H1 (cell line): ENCODE results near the gene NEURL4. TPM values are rescaled to one million over a fixed set of nuclear protein-coding genes. Genes with fewer than 3 reads are reported as not detected.

Experiments used
- CTCF ChIA-PET: fragments of 300-600 bp; sonication (Branson Sonifier 250); formaldehyde crosslinking; loops from one replicate; lab custom pipeline; 2021; ENCODE audit not compliant: partially characterized antibody; lab: Charles Lee
- POLR2A ChIA-PET: fragments of 300-600 bp; sonication (Branson Sonifier 250); formaldehyde crosslinking; loops from one replicate; lab custom pipeline; 2021; ENCODE audit warnings: inconsistent platforms; ENCODE audit not compliant: partially characterized antibody; lab: Charles Lee
- DNase-seq, 2 experiments: peaks; one replicate each; pipeline versions ENCODE4 v3.0.0 to v3.0.0-alpha.2; 2010 to 2022; ENCODE audit warnings: low spot score in 2 of 2, low read depth in 1 of 2, mixed read lengths in 1 of 2
- FAIRE-seq: peaks from 2 replicates; lab custom pipeline; 2011; peaks lifted over from hg19 to GRCh38; lab: Jason Lieb, UNC
- H2AFZ ChIP-seq: 2 replicates; pipeline ENCODE4 v1.8.1; 2012; ENCODE audit warnings: low read length, inconsistent platforms
- H2AK5ac ChIP-seq: 2 replicates; pipeline ENCODE4 v1.6.1; 2013; ENCODE audit warnings: low read depth, low read length
- H2BK120ac ChIP-seq: replicated peaks from 2 replicates; pipeline ENCODE3; 2013; ENCODE audit warnings: low read depth, low read length, inconsistent platforms
- H2BK12ac ChIP-seq: 2 replicates; pipeline ENCODE4 v1.6.1; 2013; ENCODE audit warnings: low read depth, low read length
- H2BK15ac ChIP-seq: 2 replicates; pipeline ENCODE4 v1.6.1; 2013; ENCODE audit warnings: low read length
- H2BK20ac ChIP-seq: 2 replicates; pipeline ENCODE4 v1.6.1; 2013; ENCODE audit warnings: low read length
- H2BK5ac ChIP-seq: 2 replicates; pipeline ENCODE4 v1.6.1; 2013; ENCODE audit warnings: low read depth, low read length
- H3K14ac ChIP-seq: 2 replicates; pipeline ENCODE4 v1.6.1; 2013; ENCODE audit warnings: inconsistent platforms; ENCODE audit not compliant: insufficient read length
- H3K18ac ChIP-seq: 2 replicates; pipeline ENCODE4 v1.6.1; 2013; ENCODE audit warnings: low read length; ENCODE audit errors: extremely low read depth
- H3K23ac ChIP-seq: 2 replicates; pipeline ENCODE4 v1.6.1; 2013; ENCODE audit warnings: inconsistent platforms; ENCODE audit not compliant: insufficient read length
- H3K23me2 ChIP-seq: 2 replicates; pipeline ENCODE4 v1.6.1; 2013; ENCODE audit warnings: low read depth, low read length
- H3K27ac ChIP-seq: 2 replicates; pipeline ENCODE4 v1.6.1; 2011; ENCODE audit warnings: low read depth, low read length, inconsistent platforms
- H3K27me3 ChIP-seq, 4 experiments: replicated peaks in 1 of 4; 1 replicate in 1 of 4; 2 replicates in 3 of 4; pipeline versions ENCODE4 v1.6.1 to v1.8.1; 2011 to 2013; ENCODE audit warnings: low read length in 3 of 4, mild to moderate bottlenecking in 3 of 4, inconsistent platforms in 2 of 4, mixed read lengths in 2 of 4, moderate library complexity in 1 of 4; ENCODE audit not compliant: control insufficient read depth in 3 of 4, insufficient read depth in 3 of 4; ENCODE audit errors: extremely low read depth in 1 of 4
- H3K36me3 ChIP-seq, 4 experiments: 2 replicates each; pipeline versions ENCODE4 v1.6.1 to v1.8.1; 2011 to 2013; ENCODE audit warnings: mild to moderate bottlenecking in 4 of 4, low read length in 3 of 4, moderate library complexity in 2 of 4, control low read depth in 1 of 4, inconsistent platforms in 1 of 4; ENCODE audit not compliant: insufficient read depth in 4 of 4, control insufficient read depth in 2 of 4
- H3K4ac ChIP-seq: replicated peaks from 2 replicates; pipeline ENCODE3; 2013; ENCODE audit warnings: low read length, low read depth, mixed read lengths, inconsistent platforms; ENCODE audit not compliant: insufficient read length
- H3K4me1 ChIP-seq, 4 experiments: replicated peaks in 1 of 4; 1 replicate in 1 of 4; 2 replicates in 3 of 4; pipeline versions ENCODE4 v1.6.1 to v1.8.1; 2011 to 2013; ENCODE audit warnings: low read length in 3 of 4, inconsistent platforms in 2 of 4, mixed read lengths in 1 of 4; ENCODE audit not compliant: insufficient read depth in 4 of 4, control insufficient read depth in 3 of 4
- H3K4me2 ChIP-seq, 2 experiments: 2 replicates each; pipeline versions ENCODE4 v1.6.1 to v1.8.1; 2011 to 2013; ENCODE audit warnings: low read depth in 2 of 2, low read length in 2 of 2, control low read depth in 1 of 2, inconsistent platforms in 1 of 2, mild to moderate bottlenecking in 1 of 2; ENCODE audit not compliant: insufficient read depth in 1 of 2
- H3K4me3 ChIP-seq, 4 experiments: fragments of 200-600, 300-600 bp in 1 of 4; sonication (generic), shearing (Covaris generic), sonication (Bioruptor Twin) in 1 of 4; 2 replicates each; pipeline versions ENCODE4 v1.5.1 to v1.8.1; 2011 to 2016; ENCODE audit warnings: low read length in 4 of 4, low read depth in 3 of 4, control low read depth in 2 of 4, inconsistent platforms in 2 of 4, mild to moderate bottlenecking in 2 of 4, mixed read lengths in 1 of 4, moderate library complexity in 1 of 4; ENCODE audit not compliant: insufficient read depth in 2 of 4; ENCODE audit errors: extremely low read depth in 1 of 4
- H3K56ac ChIP-seq: replicated peaks from 2 replicates; pipeline ENCODE3; 2013; ENCODE audit warnings: low read depth, mild to moderate bottlenecking, mixed read lengths, low read length, inconsistent platforms; ENCODE audit not compliant: insufficient read length
- H3K79me1 ChIP-seq: 2 replicates; pipeline ENCODE4 v1.6.1; 2013; ENCODE audit warnings: low read depth, low read length, control low read depth
- H3K79me2 ChIP-seq, 2 experiments: 2 replicates each; pipeline versions ENCODE4 v1.6.1 to v1.8.1; 2012 to 2013; ENCODE audit warnings: low read length in 2 of 2, mild to moderate bottlenecking in 2 of 2, inconsistent platforms in 1 of 2; ENCODE audit not compliant: insufficient read depth in 2 of 2, control insufficient read depth in 1 of 2
- H3K9ac ChIP-seq, 4 experiments: replicated peaks in 1 of 4; 1 replicate in 1 of 4; 2 replicates in 3 of 4; pipeline versions ENCODE4 v1.6.1 to v1.8.1; 2011 to 2013; ENCODE audit warnings: low read depth in 3 of 4, low read length in 3 of 4, control low read depth in 2 of 4, mild to moderate bottlenecking in 2 of 4, moderate library complexity in 2 of 4, inconsistent platforms in 1 of 4; ENCODE audit errors: extremely low read depth in 1 of 4
- H3K9me3 ChIP-seq, 2 experiments: 2 replicates each; pipeline versions ENCODE4 v1.6.1 to v1.8.1; 2012 to 2013; ENCODE audit warnings: mild to moderate bottlenecking in 2 of 2, moderate library complexity in 2 of 2, control low read depth in 1 of 2, inconsistent platforms in 1 of 2, low read depth in 1 of 2, low read length in 1 of 2, mixed read lengths in 1 of 2; ENCODE audit not compliant: insufficient read depth in 2 of 2
- H4K20me1 ChIP-seq, 2 experiments: replicated peaks in 1 of 2; 2 replicates each; pipeline versions ENCODE3 to v1.8.1; 2011 to 2013; ENCODE audit warnings: inconsistent platforms in 2 of 2, low read length in 2 of 2, mild to moderate bottlenecking in 1 of 2; ENCODE audit not compliant: insufficient read depth in 2 of 2, control insufficient read depth in 1 of 2
- H4K5ac ChIP-seq: 2 replicates; pipeline ENCODE4 v1.6.1; 2013; ENCODE audit warnings: low read length, low read depth, mixed read lengths, inconsistent platforms; ENCODE audit not compliant: insufficient read length
- H4K8ac ChIP-seq: 2 replicates; pipeline ENCODE4 v1.8.0; 2013; ENCODE audit warnings: mild to moderate bottlenecking, moderate library complexity, low read length, inconsistent platforms; ENCODE audit not compliant: insufficient read depth; ENCODE audit errors: extremely low read depth
- H4K91ac ChIP-seq: replicated peaks from 2 replicates; pipeline ENCODE3; 2013; ENCODE audit warnings: low read length, mixed read lengths, inconsistent platforms; ENCODE audit not compliant: insufficient read length
- E2F6 ChIP-seq: IDR thresholded peaks from 2 replicates; pipeline ENCODE4 v1.6.1; 2012; ENCODE audit warnings: inconsistent platforms
- POLR2A ChIP-seq, 2 experiments: IDR thresholded peaks; 1 replicate in 1 of 2; 2 replicates in 1 of 2; pipeline ENCODE4 v1.6.1; 2011; ENCODE audit warnings: low read depth in 2 of 2, low read length in 2 of 2, mild to moderate bottlenecking in 2 of 2; ENCODE audit errors: control extremely low read depth in 1 of 2
- ZNF274 ChIP-seq: IDR thresholded peaks from 2 replicates; pipeline ENCODE4 v1.7.0; 2012; ENCODE audit warnings: low read length, borderline replicate concordance; ENCODE audit errors: extremely low read depth
- WGBS, 2 experiments: shearing (Covaris generic) in 1 of 2; methylation state at CpG; one replicate each; pipeline versions ENCODE4 v1.1.6 to v1.1.7; 2013 to 2015; ENCODE audit warnings: low lambda C conversion rate in 2 of 2, mixed read lengths in 2 of 2, inconsistent platforms in 1 of 2, low coverage in 1 of 2, missing lambda C conversion rate in 1 of 2; ENCODE audit not compliant: insufficient replicate concordance in 2 of 2, insufficient coverage in 1 of 2, insufficient read length in 1 of 2; ENCODE audit errors: extremely low coverage in 1 of 2, missing lambda C conversion rate in 1 of 2; 5-methylcytosine and 5-hydroxymethylcytosine counted together
- polyA plus RNA-seq, 7 experiments: library from polyadenylated mRNA; depleted of rRNA in 3 of 7; stranded (reverse) in 5 of 7; unstranded in 2 of 7; fragments of >200 nt in 5 of 7; fragments of 200-250 nt in 2 of 7; gene quantifications; 1 replicate in 5 of 7; 2 replicates in 1 of 7; 4 replicates in 1 of 7; pipeline versions ENCODE4 v1.2.1 to v1.2.3, GENCODE V29; 2011 to 2013; ENCODE audit warnings: missing spikeins in 2 of 7, mixed read lengths in 2 of 7
- total RNA-seq: library from RNA; stranded (reverse); fragmentation: NEBNext Ultra II Directional; extraction: Animal tissue kit (Norgen Biotek cat#: 25700); gene quantifications from 2 replicates; pipeline ENCODE4 v1.2.1, GENCODE V29; 2021

The NEURL4 gene
- total and polyA plus RNA-seq, 2 of the 8 experiments (the other 6 are each of a cell fraction or from before 2014, with no cell fraction given) = 29.6 to 46.8 TPM

GRCh38 chr17:7313890-7314718, 15.0 kb downstream of the NEURL4 start:
- no peak overlapping the region for H4K8ac ChIP-seq
- POLR2A ChIA-PET = interaction anchor here (0.8 to 11.3 kb wide), 42 partner anchors 8 to 859 kb away, joined by 3 to 223 read pairs (median 6); partner anchors contain the start of genes ACADVL, ACAP1, CD68 and CLDN7
- no peak for TF ChIP-seq E2F6
- TF ChIP-seq POLR2A (IDR thresholded peaks at IDR 0.05; ENCODE audit: control extremely low read depth in 1 of 2, low read depth in 2 of 2, low read length in 2 of 2) = peak; percentile 8 to 19; a peak in 2 of 3 replicates
- no peak for TF ChIP-seq ZNF274
- TF ChIP-seq, all 59 proteins: peak for 1
- Histone ChIP-seq H3K18ac (no peak overlapping the region), H2BK12ac (no peak overlapping the region), H2BK15ac (no peak overlapping the region), H3K36me3 (peaks cover 33 to 66% (median 46%) of the 10 kb centered on the region in 4 experiments), H3K9me3 (no peaks in the 10 kb centered on the region), H3K27ac (0 out of 2 replicates have a peak overlapping the region, but pooled peaks have one; percentile 61), H3K14ac (no peak overlapping the region), H4K5ac (no peak overlapping the region), H3K23me2 (peaks cover under 1% of the 10 kb centered on the region; the same call in 1 of the 2 replicates), H3K23ac (no peak overlapping the region), H3K79me2 (peaks cover 8 to 32% of the 10 kb centered on the region in 2 experiments), H3K4me1 (peaks cover 0 to 13% (median 7%) of the 10 kb centered on the region in 4 experiments; a peak in 5 of 7 replicates), H3K4me2 (peak overlapping the region; percentile 67 to 91), H2BK5ac (0 out of 2 replicates have a peak overlapping the region, but pooled peaks have one; percentile 60), H2BK120ac (no peak overlapping the region), H3K56ac (no peak overlapping the region), H3K79me1 (peaks cover 12% of the 10 kb centered on the region), H3K9ac (peak overlapping the region in 3 of 4 experiments; percentile 39 to 75 (median 49); a peak in 6 of 7 replicates), H4K91ac (no peak overlapping the region), H2AK5ac (no peak overlapping the region), H3K4ac (no peak overlapping the region), H4K20me1 (peaks cover 20 to 27% of the 10 kb centered on the region in 2 experiments), H2AFZ (no peak overlapping the region), H2BK20ac (no peak overlapping the region), H3K27me3 (no peaks in the 10 kb centered on the region), H3K4me3 (peak overlapping the region; percentile 55 to 95 (median 70))
- no peak for DNase-seq
- WGBS, 2 experiments = 47% methylated on average over 9 of the region's 9 CpGs; no CpG with 5 or more reads in 1 of the 2 experiments
- CTCF ChIA-PET = interaction anchor here (0.7 to 3.3 kb wide), 25 partner anchors 9 to 268 kb away, joined by 3 to 17 read pairs (median 5); partner anchors contain the start of genes ACADVL, ACAP1, DLG4 and NEURL4
- no peak for FAIRE-seq
